ENCODE results near the gene PPP4R1. TPM values are rescaled to one million over a fixed set of nuclear protein-coding genes. Genes with fewer than 3 reads are reported as not detected.

The PPP4R1 gene
- total RNA-seq, 1 experiment from 2014 or later = 106 TPM

DNA sequence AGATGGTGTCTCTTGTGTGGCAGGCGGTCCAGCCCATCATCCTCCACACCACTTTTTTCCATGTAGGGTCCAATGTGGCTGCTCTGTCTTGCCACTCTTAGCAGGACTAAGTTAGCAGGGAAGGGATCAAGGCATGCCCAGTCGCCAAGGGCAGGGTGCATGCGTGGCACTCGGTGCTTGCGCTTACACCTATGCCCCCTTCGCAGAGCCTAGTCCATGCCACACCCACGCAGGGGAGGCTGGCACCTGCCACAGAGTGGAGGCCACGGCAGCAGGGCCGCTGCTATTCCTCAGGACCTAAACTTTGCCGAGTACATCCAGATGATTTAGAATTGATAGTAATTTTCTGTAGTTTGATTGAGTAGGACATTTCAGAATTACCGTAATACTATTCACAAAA is 79.5 kb downstream of the PPP4R1 start:
- H4K91ac ChIP-seq (ENCODE audit: insufficient read length, low read depth, low read length) = no peak overlapping the region
- H3K36me3 Mint-ChIP-seq (ENCODE audit: insufficient read depth in 1 of 3, low read depth in 3 of 3) = peaks cover 23 to 58% (median 44%) of the 10 kb centered on the region in 3 experiments; a peak in 6 of 7 replicates
- H2AK5ac ChIP-seq (ENCODE audit: insufficient read length, low read length) = no peak overlapping the region
- no CpG with 5 or more reads among the region's 11 CpGs for WGBS (ENCODE audit: extremely low coverage, insufficient read length, low lambda C conversion rate)
- no peak overlapping the region for H3T11ph ChIP-seq (ENCODE audit: low read length)
- H3K18ac ChIP-seq (ENCODE audit: insufficient read length, low read depth, low read length) = no peak overlapping the region
- H3K9me3 Mint-ChIP-seq = no peaks in the 10 kb centered on the region
- no peak overlapping the region for H2BK12ac ChIP-seq (ENCODE audit: insufficient read length, low read depth, low read length)
- H4K5ac ChIP-seq (ENCODE audit: insufficient read length, low read depth, low read length) = no peak overlapping the region
- H3K56ac ChIP-seq (ENCODE audit: insufficient read length, low read depth, low read length) = no peak overlapping the region
- no peaks in the 10 kb centered on the region for H3K79me2 ChIP-seq (ENCODE audit: insufficient read depth, low read length)
- no peaks in the 10 kb centered on the region for H3K4me1 ChIP-seq (ENCODE audit: insufficient read depth, low read length)
- no peak overlapping the region for H4K8ac ChIP-seq (replicated peaks; ENCODE audit: insufficient read length, low read depth, low read length)
- H3K27me3 Mint-ChIP-seq (ENCODE audit: low read depth) = no peaks in the 10 kb centered on the region
- no peak overlapping the region for H2BK120ac ChIP-seq (ENCODE audit: low read depth, low read length, poor library complexity, severe bottlenecking)
- H3K4me2 ChIP-seq (ENCODE audit: insufficient read depth, insufficient read length, low read length) = no peak overlapping the region
- no peak overlapping the region for H3K23ac ChIP-seq (ENCODE audit: insufficient read length, low read depth, low read length)
- no peaks in the 10 kb centered on the region for H3K23me2 ChIP-seq (ENCODE audit: insufficient read length, low read depth, low read length, poor library complexity, severe bottlenecking)
- no peaks in the 10 kb centered on the region for H4K20me1 ChIP-seq (ENCODE audit: control insufficient read depth, insufficient read depth, insufficient read length)
- H3K79me1 ChIP-seq (ENCODE audit: insufficient read depth, low read depth, low read length, poor library complexity, severe bottlenecking) = no peaks in the 10 kb centered on the region
- H3K27ac ChIP-seq (ENCODE audit: insufficient read length, low read depth, low read length) = no peak overlapping the region
- no peak overlapping the region for H3K27ac Mint-ChIP-seq
- no peak overlapping the region for H2BK15ac ChIP-seq (ENCODE audit: low read depth, low read length)
- no peak overlapping the region for H2AFZ ChIP-seq (ENCODE audit: low read length)
- H2BK5ac ChIP-seq (ENCODE audit: insufficient read length, low read length) = no peak overlapping the region
- H3K14ac ChIP-seq (ENCODE audit: insufficient read depth, low read length) = no peak overlapping the region
- no peak overlapping the region for H2BK20ac ChIP-seq (ENCODE audit: low read depth, low read length, poor library complexity, severe bottlenecking)
- DNase-seq = no peak
- H3K27me3 ChIP-seq (ENCODE audit: insufficient read depth, low read length) = no peaks in the 10 kb centered on the region
- H3K9me3 ChIP-seq (ENCODE audit: control insufficient read depth, low read depth, low read length) = no peaks in the 10 kb centered on the region
- peaks cover 0 to 1% of the 10 kb centered on the region in 2 experiments; a peak in 2 of 4 replicates for H3K4me1 Mint-ChIP-seq
- no peak for TF ChIP-seq CTCF (conservative IDR thresholded peaks at IDR 0.05)
- no peak overlapping the region for H3K4me3 Mint-ChIP-seq
- no peak overlapping the region for H3K4ac ChIP-seq (ENCODE audit: low read depth, low read length)
- H3K9ac ChIP-seq (ENCODE audit: extremely low read depth, insufficient read length, low read length) = no peak overlapping the region

Data from H9 (cell line).